ENCODE measurements around the gene DIAPH3. TPM values are rescaled to one million over a fixed set of nuclear protein-coding genes. Genes with fewer than 3 reads are reported as not detected.

The DIAPH3 gene
- total and polyA plus RNA-seq, 4 experiments from 2014 or later = 0.03 TPM; not detected in 3

DNA sequence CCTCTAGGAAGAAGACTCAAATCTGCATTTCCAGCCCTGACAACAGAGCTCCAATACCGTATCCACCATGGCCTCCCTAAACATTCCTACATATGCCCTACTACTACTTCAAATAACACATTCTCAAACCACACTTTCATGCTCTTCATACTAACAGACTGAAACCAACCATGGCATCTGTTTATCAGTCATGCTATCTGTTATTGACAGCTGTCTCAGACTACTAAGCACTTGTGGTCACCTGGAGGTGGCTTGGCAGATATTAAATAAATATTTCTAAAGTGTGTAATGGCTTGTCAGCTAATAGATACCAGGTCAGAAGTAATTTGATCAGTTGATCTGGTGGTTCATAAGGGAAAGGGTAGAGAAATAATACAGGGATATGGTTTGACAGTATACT is 489.1 kb downstream of the DIAPH3 start:
- no peak for DNase-seq
- Histone ChIP-seq H3K9me3 (ENCODE audit: control insufficient read depth in 1 of 2, low read length in 2 of 2) (no peaks in the 10 kb centered on the region), H3K27me3 (ENCODE audit: insufficient read depth, low read length) (no peaks in the 10 kb centered on the region), H3K36me3 (ENCODE audit: insufficient read depth, low read length) (no peaks in the 10 kb centered on the region), H3K27ac (ENCODE audit: low read depth, low read length) (no peak overlapping the region), H3K4me3 (ENCODE audit: low read length in 2 of 2) (no peak overlapping the region), H3K4me1 (ENCODE audit: insufficient read depth, low read length) (peaks cover 6% of the 10 kb centered on the region)
- H3K4me3 Mint-ChIP-seq = no peak overlapping the region
- H3K27me3 Mint-ChIP-seq = no peaks in the 10 kb centered on the region
- peaks cover 0 to 6% (median 3%) of the 10 kb centered on the region in 4 donors for H3K4me1 Mint-ChIP-seq
- ChIA-PET CTCF (ENCODE audit: partially characterized antibody) (interaction anchor here (0.7 to 3.9 kb wide), 2 partner anchors 9 to 57 kb away, joined by 3 to 21 read pairs; no protein-coding TSS in a partner anchor), POLR2A (ENCODE audit: partially characterized antibody) (no interaction called here)
- no peaks in the 10 kb centered on the region for H3K36me3 Mint-ChIP-seq
- intact Hi-C loops (cut with micrococcal nuclease) = loop anchor here (5.0 kb wide), 1 partner anchor 853 kb away; no protein-coding TSS in a partner anchor
- H3K9me3 Mint-ChIP-seq = no peaks in the 10 kb centered on the region
- H3K27ac Mint-ChIP-seq = peak overlapping the region in 1 of 7 donors; percentile 18

DNA sequence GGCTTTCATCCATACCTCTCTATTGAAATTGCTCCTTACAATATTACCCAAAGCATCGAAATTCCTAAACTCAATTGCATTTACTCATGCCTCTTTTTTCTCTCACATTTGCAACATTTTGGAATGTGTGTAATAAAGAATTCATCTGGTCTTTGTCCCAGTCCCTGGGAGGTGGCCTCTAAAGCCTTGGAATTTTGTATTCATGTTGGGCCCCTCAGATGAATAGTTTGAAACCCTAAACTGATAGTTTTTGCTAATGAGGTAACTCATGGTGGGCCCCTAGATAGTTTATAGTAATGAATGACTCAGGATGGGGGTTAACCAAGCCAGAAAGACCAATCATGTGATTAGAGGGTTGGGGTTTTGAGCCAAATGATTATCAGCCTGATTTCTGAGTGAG is 490.4 kb downstream of the DIAPH3 start:
- Histone ChIP-seq H3K4me1 (ENCODE audit: insufficient read depth, low read length) (peaks cover 5% of the 10 kb centered on the region), H3K27ac (ENCODE audit: low read depth, low read length) (no peak overlapping the region), H3K36me3 (ENCODE audit: insufficient read depth, low read length) (no peaks in the 10 kb centered on the region), H3K27me3 (ENCODE audit: insufficient read depth, low read length) (no peaks in the 10 kb centered on the region), H3K9me3 (ENCODE audit: control insufficient read depth in 1 of 2, low read length in 2 of 2) (no peaks in the 10 kb centered on the region), H3K4me3 (ENCODE audit: low read length in 2 of 2) (no peak overlapping the region)
- Mint-ChIP-seq H3K27ac (no peak overlapping the region), H3K27me3 (no peaks in the 10 kb centered on the region), H3K4me3 (no peak overlapping the region), H3K36me3 (no peaks in the 10 kb centered on the region), H3K4me1 (peaks cover 0 to 6% (median 3%) of the 10 kb centered on the region in 4 donors), H3K9me3 (no peaks in the 10 kb centered on the region)
- no peak for DNase-seq
- POLR2A ChIA-PET (ENCODE audit: partially characterized antibody) = no interaction called here
- CTCF ChIA-PET (ENCODE audit: partially characterized antibody) = interaction anchor here (1.3 to 3.9 kb wide), 2 partner anchors 10 to 281 kb away, joined by 4 to 21 read pairs; no protein-coding TSS in a partner anchor
- intact Hi-C loops (cut with micrococcal nuclease) = no loop called here

DNA sequence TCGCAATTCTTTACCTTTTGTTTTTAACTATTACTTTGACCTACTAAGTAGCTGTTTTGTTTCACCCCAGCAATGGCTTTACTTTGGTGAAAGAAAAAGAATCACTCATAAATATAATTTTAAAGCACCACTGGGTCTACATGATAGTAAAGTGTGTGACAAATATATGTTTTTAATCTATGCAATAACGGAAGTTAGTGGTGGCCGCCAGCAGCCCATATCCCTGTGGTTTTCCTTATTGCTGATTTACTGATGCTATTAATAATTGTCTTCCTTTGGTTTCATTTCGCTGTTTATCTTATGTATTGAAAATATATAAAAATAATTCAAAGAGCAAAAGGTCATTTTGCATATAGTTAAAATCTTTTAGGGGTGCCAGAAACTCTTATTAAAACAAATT is 491.3 kb downstream of the DIAPH3 start:
- Histone ChIP-seq H3K4me1 (ENCODE audit: insufficient read depth, low read length) (no peaks in the 10 kb centered on the region), H3K27ac (ENCODE audit: low read depth, low read length) (no peak overlapping the region), H3K4me3 (ENCODE audit: low read length in 2 of 2) (no peak overlapping the region), H3K27me3 (ENCODE audit: insufficient read depth, low read length) (no peaks in the 10 kb centered on the region), H3K36me3 (ENCODE audit: insufficient read depth, low read length) (no peaks in the 10 kb centered on the region), H3K9me3 (ENCODE audit: control insufficient read depth in 1 of 2, low read length in 2 of 2) (no peaks in the 10 kb centered on the region)
- Mint-ChIP-seq H3K27me3 (no peaks in the 10 kb centered on the region), H3K27ac (no peak overlapping the region), H3K4me1 (peaks cover 0 to 4% (median 0%) of the 10 kb centered on the region in 4 donors), H3K9me3 (no peaks in the 10 kb centered on the region), H3K36me3 (no peaks in the 10 kb centered on the region), H3K4me3 (no peak overlapping the region)
- POLR2A ChIA-PET (ENCODE audit: partially characterized antibody) = no interaction called here
- intact Hi-C loops (cut with micrococcal nuclease) = no loop called here
- DNase-seq = no peak
- CTCF ChIA-PET (ENCODE audit: partially characterized antibody) = interaction anchor here (1.0 to 3.9 kb wide), 3 partner anchors 8 to 280 kb away, joined by 4 to 21 read pairs (median 6); no protein-coding TSS in a partner anchor

DNA sequence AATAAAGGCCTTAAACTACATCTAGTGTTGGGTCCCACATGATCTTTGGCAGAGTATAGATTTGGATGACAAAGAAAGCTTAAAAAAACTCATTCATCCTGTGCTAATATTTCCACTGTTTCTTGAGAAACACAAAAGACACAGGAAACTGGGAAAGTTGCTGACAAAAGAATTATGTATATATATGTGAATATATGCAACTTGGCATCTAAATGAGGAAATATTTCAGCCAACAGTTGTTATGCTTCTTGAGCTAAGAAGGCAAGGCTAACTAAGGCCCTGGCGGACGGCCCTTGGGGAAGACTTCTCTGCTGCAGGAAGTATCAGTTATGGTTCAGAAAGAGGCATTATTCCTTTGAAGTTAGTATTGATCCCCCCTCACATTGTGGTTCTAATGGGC is 491.8 kb downstream of the DIAPH3 start:
- intact Hi-C loops (cut with micrococcal nuclease) = no loop called here
- CTCF ChIA-PET (ENCODE audit: partially characterized antibody) = interaction anchor here (1.0 to 3.9 kb wide), 3 partner anchors 9 to 280 kb away, joined by 4 to 21 read pairs (median 6); no protein-coding TSS in a partner anchor
- no peaks in the 10 kb centered on the region for H3K9me3 Mint-ChIP-seq
- no peak for DNase-seq
- Histone ChIP-seq H3K36me3 (ENCODE audit: insufficient read depth, low read length) (no peaks in the 10 kb centered on the region), H3K4me1 (ENCODE audit: insufficient read depth, low read length) (no peaks in the 10 kb centered on the region), H3K4me3 (ENCODE audit: low read length in 2 of 2) (no peak overlapping the region), H3K27ac (ENCODE audit: low read depth, low read length) (no peak overlapping the region), H3K27me3 (ENCODE audit: insufficient read depth, low read length) (no peaks in the 10 kb centered on the region), H3K9me3 (ENCODE audit: control insufficient read depth in 1 of 2, low read length in 2 of 2) (no peaks in the 10 kb centered on the region)
- H3K4me1 Mint-ChIP-seq = peaks cover 0 to 4% (median under 1%) of the 10 kb centered on the region in 4 donors
- H3K4me3 Mint-ChIP-seq = no peak overlapping the region
- H3K27me3 Mint-ChIP-seq = no peaks in the 10 kb centered on the region
- POLR2A ChIA-PET (ENCODE audit: partially characterized antibody) = no interaction called here
- no peak overlapping the region for H3K27ac Mint-ChIP-seq
- no peaks in the 10 kb centered on the region for H3K36me3 Mint-ChIP-seq

DNA sequence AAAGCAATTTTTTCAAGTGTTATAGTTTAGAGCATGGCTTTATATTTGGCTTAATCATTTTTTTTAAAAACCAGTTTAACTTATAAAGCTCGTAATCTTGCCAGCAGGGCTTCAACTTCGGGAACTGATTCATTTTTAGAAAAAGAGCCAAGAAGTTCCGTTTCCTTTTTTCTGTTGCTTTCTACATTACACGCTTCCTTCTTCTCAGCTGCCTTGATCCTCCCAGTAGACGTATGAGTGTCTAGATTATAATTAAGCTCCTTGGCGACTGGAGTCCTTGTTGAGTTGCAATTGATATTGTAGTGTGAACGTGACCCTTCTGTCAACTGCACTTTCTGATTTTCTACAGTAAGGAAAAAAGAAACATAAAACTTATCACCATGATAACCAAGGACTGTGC is 497.2 kb downstream of the DIAPH3 start:
- Mint-ChIP-seq H3K4me1 (peaks cover 0 to 1% (median 0%) of the 10 kb centered on the region in 4 donors), H3K4me3 (no peak overlapping the region), H3K9me3 (no peaks in the 10 kb centered on the region), H3K27me3 (no peaks in the 10 kb centered on the region), H3K36me3 (no peaks in the 10 kb centered on the region), H3K27ac (no peak overlapping the region)
- CTCF ChIA-PET (ENCODE audit: partially characterized antibody) = interaction anchor here (1.3 kb wide), 1 partner anchor 11 kb away, joined by 5 read pairs; no protein-coding TSS in a partner anchor
- POLR2A ChIA-PET (ENCODE audit: partially characterized antibody) = interaction anchor here (0.6 kb wide), 1 partner anchor 767 kb away, joined by 3 read pairs; no protein-coding TSS in a partner anchor
- H3K36me3 ChIP-seq (ENCODE audit: insufficient read depth, low read length) = no peaks in the 10 kb centered on the region
- no peaks in the 10 kb centered on the region for H3K9me3 ChIP-seq (ENCODE audit: control insufficient read depth in 1 of 2, low read length in 2 of 2)
- no peaks in the 10 kb centered on the region for H3K4me1 ChIP-seq (ENCODE audit: insufficient read depth, low read length)
- intact Hi-C loops (cut with micrococcal nuclease) = no loop called here
- no peak overlapping the region for H3K4me3 ChIP-seq (ENCODE audit: low read length in 2 of 2)
- H3K27me3 ChIP-seq (ENCODE audit: insufficient read depth, low read length) = no peaks in the 10 kb centered on the region
- no peak overlapping the region for H3K27ac ChIP-seq (ENCODE audit: low read depth, low read length)
- no peak for DNase-seq

DNA sequence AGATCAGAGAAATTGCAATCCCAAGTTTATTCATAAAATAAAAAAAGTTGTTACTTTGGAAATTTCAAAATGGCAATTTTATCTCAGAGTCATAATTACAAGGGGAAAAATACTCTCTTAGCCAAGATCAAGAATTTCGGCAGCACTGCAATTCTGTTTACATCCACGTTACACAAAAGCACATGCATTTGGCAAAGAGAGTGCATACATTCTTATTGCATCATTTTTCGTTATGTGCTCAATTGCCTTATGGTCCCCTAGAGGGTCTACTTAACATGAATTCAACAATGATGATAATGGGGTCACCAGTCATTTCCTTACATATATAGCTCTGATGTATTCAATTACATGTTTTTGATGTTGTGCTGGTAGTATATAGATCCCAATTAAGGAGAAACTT is 498.0 kb downstream of the DIAPH3 start:
- H3K4me1 ChIP-seq (ENCODE audit: insufficient read depth, low read length) = no peaks in the 10 kb centered on the region
- H3K27ac ChIP-seq (ENCODE audit: low read depth, low read length) = no peak overlapping the region
- H3K36me3 ChIP-seq (ENCODE audit: insufficient read depth, low read length) = no peaks in the 10 kb centered on the region
- no peaks in the 10 kb centered on the region for H3K36me3 Mint-ChIP-seq
- no peak overlapping the region for H3K4me3 ChIP-seq (ENCODE audit: low read length in 2 of 2)
- ChIA-PET CTCF (ENCODE audit: partially characterized antibody) (interaction anchor here (1.3 kb wide), 1 partner anchor 12 kb away, joined by 5 read pairs; no protein-coding TSS in a partner anchor), POLR2A (ENCODE audit: partially characterized antibody) (no interaction called here)
- H3K4me1 Mint-ChIP-seq = peaks cover 0 to 1% (median 0%) of the 10 kb centered on the region in 4 donors
- no peak overlapping the region for H3K27ac Mint-ChIP-seq
- no peak overlapping the region for H3K4me3 Mint-ChIP-seq
- H3K9me3 ChIP-seq (ENCODE audit: control insufficient read depth in 1 of 2, low read length in 2 of 2) = no peaks in the 10 kb centered on the region
- H3K27me3 Mint-ChIP-seq = no peaks in the 10 kb centered on the region
- H3K27me3 ChIP-seq (ENCODE audit: insufficient read depth, low read length) = no peaks in the 10 kb centered on the region
- DNase-seq = no peak
- intact Hi-C loops (cut with micrococcal nuclease) = no loop called here
- H3K9me3 Mint-ChIP-seq = no peaks in the 10 kb centered on the region

DNA sequence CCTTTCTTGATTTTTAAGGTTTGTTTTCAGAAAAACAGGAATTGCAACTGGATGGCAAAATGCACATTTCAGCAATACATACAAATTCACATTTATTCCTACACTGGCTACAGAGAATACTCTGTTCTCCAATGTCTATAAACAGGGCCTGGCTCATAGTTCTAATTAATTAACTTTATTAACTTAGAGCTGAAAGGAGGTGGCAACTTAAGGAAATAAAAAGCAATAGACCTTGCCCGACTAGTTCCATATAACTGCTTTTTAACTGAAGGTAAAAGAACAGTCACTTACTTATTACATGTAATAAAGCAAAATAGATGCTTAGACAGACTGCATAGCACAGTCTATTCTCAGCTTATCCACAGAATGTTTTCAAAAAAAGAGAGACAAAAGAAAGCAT is 498.5 kb downstream of the DIAPH3 start:
- ChIA-PET CTCF (ENCODE audit: partially characterized antibody) (no interaction called here), POLR2A (ENCODE audit: partially characterized antibody) (no interaction called here)
- Histone ChIP-seq H3K27ac (ENCODE audit: low read depth, low read length) (no peak overlapping the region), H3K36me3 (ENCODE audit: insufficient read depth, low read length) (no peaks in the 10 kb centered on the region), H3K27me3 (ENCODE audit: insufficient read depth, low read length) (no peaks in the 10 kb centered on the region), H3K4me3 (ENCODE audit: low read length in 2 of 2) (no peak overlapping the region), H3K4me1 (ENCODE audit: insufficient read depth, low read length) (no peaks in the 10 kb centered on the region), H3K9me3 (ENCODE audit: control insufficient read depth in 1 of 2, low read length in 2 of 2) (no peaks in the 10 kb centered on the region)
- Mint-ChIP-seq H3K36me3 (no peaks in the 10 kb centered on the region), H3K4me1 (peaks cover 0 to 1% (median 0%) of the 10 kb centered on the region in 4 donors), H3K27ac (no peak overlapping the region), H3K27me3 (no peaks in the 10 kb centered on the region), H3K4me3 (no peak overlapping the region), H3K9me3 (no peaks in the 10 kb centered on the region)
- intact Hi-C loops (cut with micrococcal nuclease) = no loop called here
- DNase-seq = no peak

All from CD4-positive, alpha-beta memory T cell (primary cell).